Kidney (tissue), 14 donors: ENCODE data around the gene NEDD9. TPM values are rescaled to one million over a fixed set of nuclear protein-coding genes. Genes with fewer than 3 reads are reported as not detected.

ENCODE experiments used
- DNase-seq, 5 donors: peaks; one replicate each; pipeline ENCODE4 v3.0.0-alpha.2; 2013 to 2020
- FAIRE-seq: peaks from 2 replicates; lab custom pipeline; 2012; peaks lifted over from hg19 to GRCh38; lab: Jason Lieb, UNC
- H3K27ac ChIP-seq, 2 donors: one replicate each; pipeline ENCODE4 v1.7.0; 2013; ENCODE audit warnings: low read depth in 2 of 2, low read length in 2 of 2, inconsistent platforms in 1 of 2
- H3K27me3 ChIP-seq: one replicate; pipeline ENCODE4 v1.7.1; 2013; ENCODE audit warnings: low read length, inconsistent platforms; ENCODE audit not compliant: control insufficient read depth, insufficient read depth
- H3K36me3 ChIP-seq, 3 donors: one replicate each; pipeline versions ENCODE4 v1.7.0 to v1.7.1; 2013; ENCODE audit warnings: low read length in 3 of 3, control low read depth in 1 of 3, inconsistent platforms in 1 of 3; ENCODE audit not compliant: insufficient read depth in 3 of 3, control insufficient read depth in 2 of 3
- H3K4me1 ChIP-seq, 3 donors: one replicate each; pipeline versions ENCODE4 v1.7.0 to v1.7.1; 2013; ENCODE audit warnings: low read length in 3 of 3, inconsistent platforms in 1 of 3, low read depth in 1 of 3; ENCODE audit not compliant: control insufficient read depth in 2 of 3, insufficient read depth in 2 of 3
- H3K4me3 ChIP-seq, 3 donors: one replicate each; pipeline versions ENCODE4 v1.7.0 to v1.8.1; 2013; ENCODE audit warnings: low read length in 3 of 3, control low read depth in 1 of 3, inconsistent platforms in 1 of 3
- H3K9ac ChIP-seq, 3 donors: one replicate each; pipeline versions ENCODE4 v1.7.0 to v1.7.1; 2013; ENCODE audit warnings: low read length in 3 of 3, control low read depth in 1 of 3, inconsistent platforms in 1 of 3
- H3K9me3 ChIP-seq, 3 donors: one replicate each; pipeline versions ENCODE4 v1.7.0 to v1.7.1; 2013; ENCODE audit warnings: low read length in 3 of 3, control low read depth in 1 of 3, inconsistent platforms in 1 of 3; ENCODE audit not compliant: control insufficient read depth in 2 of 3, insufficient read depth in 1 of 3
- intact Hi-C: fragments of 100-400 bp; cut with DNase I; formaldehyde crosslinking; loops from one replicate; pipeline ENCODE4 v1.11.1; 2022
- polyA plus RNA-seq: library from polyadenylated mRNA; stranded (reverse); fragments of 350-450 nt; fragmentation: Illumina TruSeq; extraction: RNeasy Lipid Tissue Mini Kit (QIAGEN cat#74804); gene quantifications from one replicate; pipeline ENCODE4 v1.2.3, GENCODE V29; 2014; ENCODE audit warnings: low read depth, low replicate concordance; ENCODE audit not compliant: insufficient read depth
- total RNA-seq: library from RNA; stranded (reverse); fragmentation: NEBNext Ultra II Directional; extraction: Animal tissue kit (Norgen Biotek cat#: 25700); gene quantifications from one replicate; pipeline ENCODE4 v1.2.1, GENCODE V29; 2021
- TF ChIP-seq, protein P1 (sequence below): IDR thresholded peaks from 3 replicates; pipeline ENCODE4 v1.5.1; 2012; ENCODE audit warnings: mild to moderate bottlenecking, moderate library complexity, borderline replicate concordance; ENCODE audit not compliant: insufficient read depth; ENCODE audit errors: extremely low read depth
- donor health status: control.
- donor health status: control.
- donor health status: control.
- donor health status: control.
- donor health status: control.
- donor health status: DM: yes; HTN: yes; CAD: no.
- donor health status: Normal renal cell carcinoma (clear cell type).

The NEDD9 gene
- total and polyA plus RNA-seq, 2 donors from 2014 or later = 19.2 to 101 TPM

- Histone ChIP-seq H3K36me3 (no peaks in the 10 kb centered on the region), H3K9me3 (no peaks in the 10 kb centered on the region), H3K27me3 (no peaks in the 10 kb centered on the region), H3K9ac (no peak overlapping the region), H3K4me3 (no peak overlapping the region), H3K27ac (peak overlapping the region; percentile 55 to 64), H3K4me1 (peaks cover 3 to 27% (median 15%) of the 10 kb centered on the region in 3 donors)
- peak in 1 of 5 donors; percentile 78 for DNase-seq
- FAIRE-seq = no peak
- intact Hi-C loops = no loop called here
- TF ChIP-seq, protein P1, sequence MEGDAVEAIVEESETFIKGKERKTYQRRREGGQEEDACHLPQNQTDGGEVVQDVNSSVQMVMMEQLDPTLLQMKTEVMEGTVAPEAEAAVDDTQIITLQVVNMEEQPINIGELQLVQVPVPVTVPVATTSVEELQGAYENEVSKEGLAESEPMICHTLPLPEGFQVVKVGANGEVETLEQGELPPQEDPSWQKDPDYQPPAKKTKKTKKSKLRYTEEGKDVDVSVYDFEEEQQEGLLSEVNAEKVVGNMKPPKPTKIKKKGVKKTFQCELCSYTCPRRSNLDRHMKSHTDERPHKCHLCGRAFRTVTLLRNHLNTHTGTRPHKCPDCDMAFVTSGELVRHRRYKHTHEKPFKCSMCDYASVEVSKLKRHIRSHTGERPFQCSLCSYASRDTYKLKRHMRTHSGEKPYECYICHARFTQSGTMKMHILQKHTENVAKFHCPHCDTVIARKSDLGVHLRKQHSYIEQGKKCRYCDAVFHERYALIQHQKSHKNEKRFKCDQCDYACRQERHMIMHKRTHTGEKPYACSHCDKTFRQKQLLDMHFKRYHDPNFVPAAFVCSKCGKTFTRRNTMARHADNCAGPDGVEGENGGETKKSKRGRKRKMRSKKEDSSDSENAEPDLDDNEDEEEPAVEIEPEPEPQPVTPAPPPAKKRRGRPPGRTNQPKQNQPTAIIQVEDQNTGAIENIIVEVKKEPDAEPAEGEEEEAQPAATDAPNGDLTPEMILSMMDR = no peak
These were observed 3.7 kb upstream of the NEDD9 start for GRCh38 chr6:11236076-11236750.

DNA sequence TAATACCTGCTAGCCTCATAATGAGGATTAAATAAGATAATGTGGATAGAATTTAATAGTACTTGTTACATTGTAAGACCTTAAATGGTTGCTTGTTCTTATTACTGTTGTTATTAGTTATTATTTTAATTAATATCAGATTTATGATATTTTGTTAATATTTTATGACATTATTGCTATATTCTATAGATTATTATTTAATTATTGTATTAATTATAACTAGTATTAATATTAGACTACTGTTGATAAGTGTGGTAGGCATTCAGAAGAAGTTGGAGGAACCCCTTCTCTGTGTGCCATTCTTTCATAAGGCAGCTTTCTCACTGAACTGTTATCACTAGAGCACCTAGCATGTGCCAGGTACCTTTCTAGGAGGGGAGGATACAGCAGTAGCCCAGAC lies 2.6 kb upstream of the NEDD9 start:
- no peak for DNase-seq
- Histone ChIP-seq H3K4me3 (no peak overlapping the region), H3K9me3 (no peaks in the 10 kb centered on the region), H3K27me3 (no peaks in the 10 kb centered on the region), H3K9ac (no peak overlapping the region), H3K4me1 (peaks cover 3 to 27% (median 15%) of the 10 kb centered on the region in 3 donors), H3K27ac (no peak overlapping the region), H3K36me3 (no peaks in the 10 kb centered on the region)
- FAIRE-seq = no peak
- TF ChIP-seq, protein P1 = no peak
- intact Hi-C loops = no loop called here

DNA sequence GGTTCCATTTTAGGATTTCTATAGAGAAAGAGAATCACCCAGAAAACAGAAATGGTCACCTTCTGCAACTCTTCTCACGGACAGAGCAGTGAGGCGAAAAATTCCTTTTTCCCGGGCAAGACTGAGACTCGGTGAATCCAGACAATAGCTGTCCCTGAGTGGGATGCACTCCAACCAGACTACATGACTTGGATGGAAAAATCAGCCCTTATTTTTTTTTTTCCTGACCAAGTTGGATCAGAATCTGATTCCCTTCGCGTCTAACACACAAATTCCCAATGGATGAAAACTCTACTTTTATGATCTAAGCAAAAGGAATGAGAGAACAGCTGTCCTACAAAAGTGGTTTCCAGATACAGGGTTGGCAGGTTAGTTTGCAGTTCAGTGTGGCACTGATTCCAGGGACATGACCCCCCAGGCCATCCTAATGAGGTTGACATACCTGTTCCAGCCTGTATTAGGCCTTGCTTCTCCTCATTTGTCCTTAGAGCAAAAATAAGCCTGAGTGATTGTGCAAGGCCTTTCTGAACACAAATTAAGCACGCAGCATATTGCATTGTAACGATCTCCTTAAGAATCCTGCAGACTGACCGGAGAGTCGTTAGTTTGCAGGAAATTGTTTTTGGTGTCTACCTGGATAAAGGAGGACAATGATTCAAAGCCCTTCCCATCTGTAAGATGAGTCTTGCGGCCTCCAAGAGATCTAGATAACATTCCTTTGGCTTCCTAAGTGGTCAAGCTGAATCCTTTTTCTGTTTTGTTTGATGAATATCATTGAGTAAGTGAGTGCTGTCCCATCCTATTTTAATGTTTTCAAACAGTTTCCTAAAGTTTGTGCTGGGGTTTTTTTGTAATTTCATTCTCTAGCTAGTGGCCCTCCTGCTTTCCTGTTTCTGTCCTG lies 1.5 kb upstream of the NEDD9 start:
- peak in 1 of 5 donors; percentile 25 for DNase-seq
- H3K4me3 ChIP-seq = no peak overlapping the region

More for the DNA sequence above, 1.5 kb upstream of the NEDD9 start:
- intact Hi-C loops = no loop called here
- peaks cover 3 to 27% (median 15%) of the 10 kb centered on the region in 3 donors for H3K4me1 ChIP-seq
- TF ChIP-seq, protein P1 = no peak
- H3K9me3 ChIP-seq = no peaks in the 10 kb centered on the region
- H3K27me3 ChIP-seq = no peaks in the 10 kb centered on the region
- H3K27ac ChIP-seq = peak overlapping the region; percentile 89 to 92
- no peaks in the 10 kb centered on the region for H3K36me3 ChIP-seq
- H3K9ac ChIP-seq = peak overlapping the region in 1 of 3 donors; percentile 99
- no peak for FAIRE-seq
